NCI-H2029 treated with DMSO at 0.1 percent for 48 hours (cell line): ENCODE results near the gene PRMT7.

Source experiments
- DNase-seq: peaks from one replicate; lab custom pipeline; 2025; lab: John Stamatoyannopoulos, UW

The PRMT7 gene

DNA sequence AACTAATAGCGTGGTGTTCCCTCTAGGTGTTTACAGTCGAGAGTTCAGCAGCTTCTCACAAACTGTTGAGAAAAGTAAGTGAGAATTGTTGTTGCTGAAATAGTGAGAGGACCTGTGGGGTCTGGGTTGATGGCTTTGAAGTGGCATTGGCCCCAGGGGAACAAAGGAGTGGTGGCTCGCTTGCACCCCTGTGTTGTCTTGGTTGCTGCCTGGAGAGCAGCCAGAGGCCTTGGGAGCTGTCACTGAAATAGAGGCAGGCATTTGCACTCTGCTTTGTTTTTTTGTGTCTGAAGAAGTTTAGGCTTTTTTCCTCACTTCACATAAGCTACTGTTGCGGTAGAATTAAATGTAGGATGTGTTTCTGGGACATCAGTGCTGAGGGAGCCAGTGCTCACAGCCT, 36.8 kb downstream of the PRMT7 start:
- DNase-seq = no peak

DNA sequence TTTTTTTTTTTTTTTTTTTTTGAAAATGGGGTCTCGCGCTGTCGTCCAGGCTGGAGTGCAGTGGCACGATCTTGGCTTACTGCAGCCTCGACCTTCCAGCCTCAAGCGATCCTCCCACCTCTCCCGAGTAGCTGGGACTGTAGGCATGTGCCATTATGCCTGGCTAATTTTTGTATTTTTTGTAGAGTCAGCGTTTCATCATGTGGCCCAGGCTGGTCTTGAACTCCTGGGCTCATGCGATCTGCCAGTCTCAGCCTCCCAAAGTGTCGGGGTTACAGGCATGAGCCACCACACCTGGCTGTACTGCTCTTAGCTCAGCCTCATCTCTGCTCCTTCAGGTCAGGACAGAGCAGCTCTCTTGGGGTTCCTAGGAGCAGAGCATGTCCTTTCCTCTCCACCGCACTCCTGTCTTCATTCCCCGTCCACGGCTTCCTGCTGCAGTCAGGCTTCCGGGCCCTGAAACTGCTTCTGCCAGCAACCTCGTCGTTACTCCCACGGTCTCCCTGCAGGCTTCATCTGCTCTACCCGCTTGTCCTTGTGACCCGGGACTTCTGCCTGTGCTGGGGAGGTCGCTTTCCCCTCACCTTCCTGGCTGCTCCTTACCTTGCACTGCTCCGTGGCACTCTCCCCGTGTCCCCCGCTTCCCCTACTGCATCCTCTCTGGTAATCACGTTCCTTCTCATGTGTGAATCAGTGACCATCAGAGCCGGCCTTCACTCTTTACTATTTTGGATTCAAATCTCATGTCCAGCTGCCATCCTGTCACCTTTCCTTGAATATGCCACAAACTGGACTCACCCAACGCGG, 38.0 kb downstream of the PRMT7 start:
- no peak for DNase-seq

- no peak for DNase-seq
Observed at GRCh38 chr16:68349838-68350410, 39.1 kb downstream of the PRMT7 start.

DNA sequence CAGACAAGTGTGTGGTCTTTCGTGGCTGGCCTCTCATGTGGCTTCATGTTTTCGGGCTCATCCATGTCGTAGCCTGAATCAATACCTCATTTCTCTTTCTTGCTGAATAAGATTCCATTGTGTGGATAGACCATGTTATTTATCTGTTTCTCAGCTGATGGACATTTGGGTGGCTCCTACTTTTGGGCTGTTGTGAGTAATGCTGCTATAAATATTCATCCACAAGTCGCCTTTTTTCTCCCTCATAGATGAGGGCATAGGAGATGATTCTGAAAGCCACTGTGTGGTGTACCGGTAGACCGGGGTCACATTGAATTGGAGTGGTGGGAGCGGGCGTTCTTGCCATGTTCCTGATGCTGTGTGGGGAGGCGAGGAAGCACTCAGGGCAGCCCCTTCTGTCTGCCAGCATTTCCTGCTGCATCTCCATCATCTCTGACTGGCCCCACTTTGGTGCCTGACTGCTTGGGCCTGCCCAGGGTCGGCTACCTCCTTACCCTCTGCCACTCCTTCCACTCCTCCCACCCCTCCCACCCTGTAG, 40.1 kb downstream of the PRMT7 start:
- no peak for DNase-seq

DNA sequence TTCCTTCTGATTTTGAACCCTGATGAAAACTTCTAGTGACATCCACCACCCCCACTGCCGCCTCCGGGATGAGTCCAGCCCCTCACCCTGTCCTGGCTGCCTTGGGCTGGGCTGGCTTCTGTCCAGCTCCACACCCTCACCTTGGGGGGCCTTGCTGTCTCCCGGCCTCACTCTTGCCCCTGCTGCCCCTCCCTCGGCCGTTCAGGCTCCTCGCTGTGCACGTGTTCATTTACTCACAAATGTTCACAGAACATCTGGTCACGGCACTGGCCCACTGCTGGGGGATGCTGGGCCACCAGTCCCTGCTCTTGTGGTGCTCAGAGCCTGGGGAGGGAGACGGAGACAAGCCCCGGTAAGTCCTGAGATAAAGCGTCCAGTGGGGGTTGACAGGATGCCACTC, 40.6 kb downstream of the PRMT7 start:
- no peak for DNase-seq

GRCh38 chr16:68351991-68352431, 41.2 kb downstream of the PRMT7 start:
- peak; percentile 40 for DNase-seq

DNA sequence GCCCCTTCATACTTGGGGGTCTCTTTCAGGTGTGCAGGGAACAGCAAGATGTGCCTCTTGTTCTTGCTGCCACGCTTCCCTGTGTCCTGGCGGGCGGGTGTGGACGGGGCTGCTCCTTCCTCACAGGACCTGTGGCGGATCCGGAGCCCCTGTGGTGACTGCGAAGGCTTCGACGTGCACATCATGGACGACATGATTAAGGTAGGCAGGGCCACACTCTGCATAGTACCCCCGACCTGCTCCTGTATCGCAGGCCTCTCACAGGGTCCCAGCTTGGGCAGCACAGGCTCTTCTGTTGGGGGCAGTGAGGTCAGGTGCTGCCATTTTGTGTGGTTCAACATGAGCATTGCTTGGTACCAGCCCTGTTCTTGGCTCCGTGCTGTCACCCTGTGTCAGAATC, 42.5 kb downstream of the PRMT7 start:
- no peak for DNase-seq

GRCh38 chr16:68354816-68355215, 44.0 kb downstream of the PRMT7 start:
- no peak for DNase-seq

GRCh38 chr16:68355447-68356248, 44.8 kb downstream of the PRMT7 start:
- DNase-seq = no peak

DNA sequence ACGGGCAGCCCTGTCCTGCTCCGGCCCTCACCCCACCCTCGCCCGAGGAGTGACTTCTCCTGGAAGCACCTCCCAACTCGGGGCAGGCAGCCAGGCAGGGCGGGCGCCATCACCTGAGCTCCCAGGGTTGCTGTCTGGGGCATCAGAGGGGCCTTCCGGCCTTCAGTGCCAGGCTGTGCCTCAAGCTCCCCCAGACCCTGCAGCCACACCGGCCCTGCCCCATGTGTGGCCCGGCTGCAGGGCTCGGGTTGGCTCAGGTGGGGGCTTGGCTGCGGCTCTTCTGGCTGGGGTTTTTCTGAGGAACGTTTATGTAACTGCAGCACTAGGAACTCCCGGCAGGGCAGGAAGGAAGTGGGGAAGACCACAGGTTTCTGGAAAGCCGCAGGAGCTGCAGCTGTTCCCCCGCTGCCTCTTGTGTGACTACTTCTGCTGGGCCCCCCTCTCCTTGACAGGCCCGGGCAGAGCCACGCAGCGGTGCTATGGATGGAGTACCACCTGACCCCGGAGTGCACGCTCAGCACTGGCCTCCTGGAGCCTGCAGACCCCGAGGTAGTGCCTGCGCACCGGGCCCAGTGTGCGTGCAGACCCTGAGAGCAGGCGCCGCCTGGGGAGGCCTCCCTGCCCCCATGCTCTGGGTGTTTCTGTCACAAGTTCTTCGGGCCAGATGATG, 45.6 kb downstream of the PRMT7 start:
- DNase-seq = no peak

- no peak for DNase-seq
Observed at GRCh38 chr16:68356919-68357286, 46.1 kb downstream of the PRMT7 start.

GRCh38 chr16:68357521-68357922, 46.7 kb downstream of the PRMT7 start:
- no peak for DNase-seq

- no peak for DNase-seq
Observed at GRCh38 chr16:68357923-68358322, 47.1 kb downstream of the PRMT7 start.

GRCh38 chr16:68358951-68359350, 48.1 kb downstream of the PRMT7 start:
- DNase-seq = no peak

DNA sequence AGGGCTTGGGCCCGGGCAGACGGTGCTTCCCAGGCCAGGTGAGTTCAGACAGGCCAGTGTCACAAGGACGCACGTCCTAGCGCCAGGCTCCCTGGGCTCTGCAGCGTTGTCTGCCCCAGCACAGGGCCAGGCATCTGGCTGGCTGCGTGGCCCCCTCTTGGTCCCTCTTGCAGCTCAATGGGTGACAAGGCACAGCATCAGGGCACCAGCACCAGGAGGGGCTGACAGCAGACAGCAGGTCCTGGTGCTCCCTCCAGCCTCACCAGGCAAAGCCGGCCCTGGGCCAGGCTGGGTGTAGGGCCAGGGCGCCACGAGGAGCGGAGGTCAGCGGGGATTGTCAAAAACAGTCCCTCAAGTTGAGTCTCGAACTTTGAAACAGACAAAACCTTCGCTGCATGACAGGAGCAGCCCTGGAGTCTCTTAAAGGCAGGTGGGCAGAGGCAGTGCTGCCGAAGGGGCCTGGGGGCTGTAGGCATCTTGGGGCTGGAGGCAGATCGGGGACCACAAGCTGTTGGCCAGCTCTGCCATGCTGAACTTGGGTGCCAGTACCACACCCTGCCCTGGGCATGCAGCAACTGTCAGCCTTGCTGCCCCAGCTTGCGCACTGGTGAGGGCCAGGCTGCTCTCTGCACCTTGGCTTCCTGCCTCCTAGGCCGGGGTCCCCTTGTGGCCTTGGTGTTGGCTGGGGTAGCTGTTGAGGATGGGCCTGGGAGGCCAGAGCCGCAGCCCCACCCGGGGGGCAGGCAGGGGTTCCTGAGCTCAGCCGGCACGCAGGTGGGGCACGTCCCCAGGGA, 48.8 kb downstream of the PRMT7 start:
- no peak for DNase-seq

- no peak for DNase-seq
Observed at GRCh38 chr16:68360547-68360946, 49.7 kb downstream of the PRMT7 start.

DNA sequence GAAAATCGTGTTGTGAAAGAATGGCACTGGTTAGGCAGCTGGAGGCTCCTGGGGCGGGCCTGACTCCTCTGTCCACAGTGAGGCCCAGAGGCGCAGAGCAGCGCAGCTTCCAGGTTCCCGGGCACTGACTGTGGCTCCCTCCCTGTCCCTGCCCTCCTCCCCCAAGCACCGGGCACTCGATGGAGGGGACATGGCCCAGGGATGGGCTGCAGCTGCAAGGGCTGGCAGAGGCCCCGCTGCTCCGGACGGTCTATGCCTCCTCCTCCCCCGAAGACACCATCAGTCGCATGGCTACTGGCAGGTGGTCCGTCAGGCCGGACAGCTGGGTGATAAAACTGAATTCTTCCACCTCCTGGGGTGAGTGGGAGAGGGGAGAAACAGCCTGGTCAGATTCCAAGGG, 50.1 kb downstream of the PRMT7 start:
- DNase-seq = no peak

- no peak for DNase-seq
Observed at GRCh38 chr16:68361485-68361884, 50.7 kb downstream of the PRMT7 start.

GRCh38 chr16:68362262-68362913, 51.6 kb downstream of the PRMT7 start:
- no peak for DNase-seq

DNA sequence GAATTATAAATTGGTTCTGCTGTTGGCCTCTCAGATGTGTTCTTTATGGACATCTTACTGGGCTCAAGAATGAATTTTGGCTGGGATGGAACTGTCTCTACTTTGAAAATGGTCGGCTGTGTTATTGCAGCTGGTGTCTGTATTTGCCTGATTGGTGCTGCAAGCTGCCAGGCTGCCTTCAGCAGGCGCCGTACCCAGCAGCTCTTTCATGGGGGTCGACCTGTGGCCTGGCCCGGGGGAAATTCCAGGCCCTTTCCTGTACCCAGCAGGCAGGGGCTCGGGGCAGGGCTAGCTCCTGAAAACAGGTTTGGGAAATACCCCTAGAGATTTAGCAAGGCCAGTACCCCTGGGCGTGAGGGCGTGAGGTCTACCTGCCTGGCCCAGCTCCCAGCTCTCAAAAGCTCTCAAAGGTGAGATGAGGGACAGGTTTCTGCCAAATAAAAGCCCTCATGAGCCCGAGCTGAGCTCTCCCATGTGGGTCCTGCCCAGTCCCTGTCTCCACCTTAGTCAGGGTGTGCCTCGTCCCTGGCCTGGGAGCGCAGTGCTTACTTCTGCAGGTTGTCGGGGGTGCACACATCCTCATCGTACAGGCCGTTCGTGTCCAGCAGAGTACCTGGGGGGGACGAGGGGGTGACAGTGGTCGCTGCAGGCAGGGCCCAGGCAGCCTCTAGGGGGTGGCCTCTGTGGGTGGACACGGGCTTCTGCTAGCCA, 52.3 kb downstream of the PRMT7 start:
- no peak for DNase-seq
